Measurements from ENCODE around the gene PLPP3. TPM values are rescaled to one million over a fixed set of nuclear protein-coding genes. Genes with fewer than 3 reads are reported as not detected.

PLPP3 gene
- total and polyA plus RNA-seq, 9 of the 15 experiments (the other 6 are each of a cell fraction or from before 2014, with no cell fraction given), result 0.07 to 0.54 (median 0.20) TPM

DNA sequence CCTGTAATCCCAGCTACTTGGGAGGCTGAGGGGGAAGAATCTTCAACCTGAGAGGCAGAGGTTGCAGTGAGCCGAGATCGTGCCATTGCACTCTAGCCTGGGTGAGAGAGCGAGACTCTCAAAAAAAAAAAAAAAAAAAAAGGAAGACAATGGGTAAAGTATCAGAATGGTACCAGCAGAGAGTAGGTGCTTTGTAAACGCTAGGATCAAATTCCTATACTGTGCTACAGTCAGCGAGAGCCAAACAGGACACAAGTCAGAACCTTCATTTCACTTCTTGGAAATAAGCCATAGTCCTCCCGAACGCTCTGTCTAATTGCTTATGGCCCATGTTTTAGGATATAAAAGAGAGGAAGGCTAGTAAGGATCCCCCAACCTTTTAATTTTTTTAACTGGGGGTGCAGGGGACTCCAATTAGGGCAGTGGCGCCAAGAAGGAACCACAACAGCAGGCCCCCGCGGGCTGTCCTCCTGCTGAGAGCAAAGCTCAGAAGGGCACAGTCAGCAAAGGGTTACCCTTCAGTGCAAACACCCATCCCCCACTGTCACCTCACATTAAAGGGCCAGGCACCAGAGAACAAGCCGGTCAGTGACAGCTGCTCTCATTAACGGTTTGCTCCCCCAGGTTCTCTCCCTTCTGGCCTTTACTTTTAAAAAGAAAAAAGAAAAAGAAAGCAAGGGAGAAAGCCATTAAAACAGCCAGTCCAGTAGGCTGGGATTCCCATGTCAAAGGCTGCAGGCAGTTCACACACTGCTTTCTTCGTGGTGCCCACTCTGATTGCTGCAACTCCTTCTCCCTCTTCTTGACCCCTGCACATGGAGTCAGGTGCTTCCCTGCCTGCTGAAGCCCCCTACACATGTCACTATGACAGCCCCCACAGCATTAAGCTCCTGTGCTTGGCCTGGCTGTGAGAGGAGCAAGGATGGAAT lies 69.4 kb downstream of the PLPP3 start (continued):
- TF ChIP-seq, protein P1, sequence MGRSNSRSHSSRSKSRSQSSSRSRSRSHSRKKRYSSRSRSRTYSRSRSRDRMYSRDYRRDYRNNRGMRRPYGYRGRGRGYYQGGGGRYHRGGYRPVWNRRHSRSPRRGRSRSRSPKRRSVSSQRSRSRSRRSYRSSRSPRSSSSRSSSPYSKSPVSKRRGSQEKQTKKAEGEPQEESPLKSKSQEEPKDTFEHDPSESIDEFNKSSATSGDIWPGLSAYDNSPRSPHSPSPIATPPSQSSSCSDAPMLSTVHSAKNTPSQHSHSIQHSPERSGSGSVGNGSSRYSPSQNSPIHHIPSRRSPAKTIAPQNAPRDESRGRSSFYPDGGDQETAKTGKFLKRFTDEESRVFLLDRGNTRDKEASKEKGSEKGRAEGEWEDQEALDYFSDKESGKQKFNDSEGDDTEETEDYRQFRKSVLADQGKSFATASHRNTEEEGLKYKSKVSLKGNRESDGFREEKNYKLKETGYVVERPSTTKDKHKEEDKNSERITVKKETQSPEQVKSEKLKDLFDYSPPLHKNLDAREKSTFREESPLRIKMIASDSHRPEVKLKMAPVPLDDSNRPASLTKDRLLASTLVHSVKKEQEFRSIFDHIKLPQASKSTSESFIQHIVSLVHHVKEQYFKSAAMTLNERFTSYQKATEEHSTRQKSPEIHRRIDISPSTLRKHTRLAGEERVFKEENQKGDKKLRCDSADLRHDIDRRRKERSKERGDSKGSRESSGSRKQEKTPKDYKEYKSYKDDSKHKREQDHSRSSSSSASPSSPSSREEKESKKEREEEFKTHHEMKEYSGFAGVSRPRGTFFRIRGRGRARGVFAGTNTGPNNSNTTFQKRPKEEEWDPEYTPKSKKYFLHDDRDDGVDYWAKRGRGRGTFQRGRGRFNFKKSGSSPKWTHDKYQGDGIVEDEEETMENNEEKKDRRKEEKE (IDR thresholded peaks at IDR 0.05; ENCODE audit: borderline replicate concordance in 1 of 2, control insufficient read depth in 1 of 2, low read depth in 2 of 2, low read length in 1 of 2), result no peak
- no peak for TF ChIP-seq BHLHE40 (IDR thresholded peaks at IDR 0.05; ENCODE audit: low read length)

DNA sequence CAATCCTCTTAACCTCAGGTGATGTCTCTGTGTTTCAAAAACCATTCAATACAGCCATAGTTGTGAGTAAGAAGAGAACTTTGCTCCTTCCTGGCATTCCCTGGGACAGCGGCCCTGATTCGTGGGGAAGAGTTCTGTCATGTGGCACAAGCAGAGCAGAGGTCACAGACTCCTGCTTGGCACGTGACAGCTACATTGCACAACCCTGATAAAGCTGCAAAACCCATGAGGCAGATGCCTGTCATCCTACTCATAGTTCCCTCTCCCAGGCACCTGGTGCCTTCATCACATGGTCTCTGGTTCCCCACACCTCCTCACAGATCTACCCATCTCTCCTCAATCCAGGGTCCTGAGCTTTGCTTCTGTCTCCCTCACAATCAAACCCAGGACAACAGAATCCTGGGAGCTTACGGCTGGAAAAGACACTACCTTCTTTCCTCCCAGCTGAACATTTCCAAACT lies 70.8 kb downstream of the PLPP3 start:
- DNase-seq (ENCODE audit: extremely low read depth in 1 of 4, low spot score in 3 of 4), result no peak
- no peak overlapping the region for H2AFZ ChIP-seq (ENCODE audit: low read depth, low read length)
- ChIA-PET CTCF (ENCODE audit: low intra/inter-chr PET ratio) (no interaction called here), POLR2A (no interaction called here)
- H3K9ac ChIP-seq (ENCODE audit: insufficient read depth in 1 of 2, low read depth in 2 of 2, low read length in 2 of 2), result peak overlapping the region in 1 of 2 experiments; percentile 24; a peak in 1 of 4 replicates
- no peaks in the 10 kb centered on the region for H4K20me1 ChIP-seq (replicated peaks; ENCODE audit: control insufficient read depth, insufficient read depth, low read length)
- no peaks in the 10 kb centered on the region for H3K79me2 ChIP-seq (ENCODE audit: control insufficient read depth, insufficient read depth, low read length)
- WGBS (ENCODE audit: insufficient coverage, low coverage, missing lambda C conversion rate), result 64% methylated on average over 4 of the region's 4 CpGs
- no peak overlapping the region for H3K4me2 ChIP-seq (ENCODE audit: insufficient read depth, low read length)
- BruUV-seq (replicated peaks), result no TSS peak
- H3K4me3 ChIP-seq, result no peak overlapping the region
- ATAC-seq, result no peak
- no peak overlapping the region for H3K27ac ChIP-seq (ENCODE audit: extremely low read depth, low read depth, low read length)
- FAIRE-seq, result no peak
- peaks cover 12 to 37% of the 10 kb centered on the region in 2 experiments for H3K4me1 ChIP-seq (replicated peaks in 1 of 2; ENCODE audit: control insufficient read depth in 2 of 2, insufficient read depth in 2 of 2, low read length in 2 of 2)
- intact Hi-C loops (cut with micrococcal nuclease), result no loop called here
- H3K27me3 ChIP-seq (ENCODE audit: control insufficient read depth in 2 of 2, insufficient read depth in 2 of 2, low read length in 2 of 2), result no peaks in the 10 kb centered on the region
- H3K9me3 ChIP-seq (replicated peaks; ENCODE audit: control insufficient read depth, insufficient read depth, low read depth, low read length), result no peaks in the 10 kb centered on the region
- in situ Hi-C loops (cut with MboI), result no loop called here
- H3K36me3 ChIP-seq (ENCODE audit: control insufficient read depth, insufficient read depth, low read length), result no peaks in the 10 kb centered on the region
- no peaks in the 10 kb centered on the region for H3K9me1 ChIP-seq (ENCODE audit: control insufficient read depth, insufficient read depth, low read length)
- TF ChIP-seq, protein P2, sequence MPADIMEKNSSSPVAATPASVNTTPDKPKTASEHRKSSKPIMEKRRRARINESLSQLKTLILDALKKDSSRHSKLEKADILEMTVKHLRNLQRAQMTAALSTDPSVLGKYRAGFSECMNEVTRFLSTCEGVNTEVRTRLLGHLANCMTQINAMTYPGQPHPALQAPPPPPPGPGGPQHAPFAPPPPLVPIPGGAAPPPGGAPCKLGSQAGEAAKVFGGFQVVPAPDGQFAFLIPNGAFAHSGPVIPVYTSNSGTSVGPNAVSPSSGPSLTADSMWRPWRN (IDR thresholded peaks at IDR 0.05; ENCODE audit: low read depth), result no peak
- TF ChIP-seq STAT5B (CRISPR knock-in tag; IDR thresholded peaks at IDR 0.05), result no peak
- TF ChIP-seq, protein P3, sequence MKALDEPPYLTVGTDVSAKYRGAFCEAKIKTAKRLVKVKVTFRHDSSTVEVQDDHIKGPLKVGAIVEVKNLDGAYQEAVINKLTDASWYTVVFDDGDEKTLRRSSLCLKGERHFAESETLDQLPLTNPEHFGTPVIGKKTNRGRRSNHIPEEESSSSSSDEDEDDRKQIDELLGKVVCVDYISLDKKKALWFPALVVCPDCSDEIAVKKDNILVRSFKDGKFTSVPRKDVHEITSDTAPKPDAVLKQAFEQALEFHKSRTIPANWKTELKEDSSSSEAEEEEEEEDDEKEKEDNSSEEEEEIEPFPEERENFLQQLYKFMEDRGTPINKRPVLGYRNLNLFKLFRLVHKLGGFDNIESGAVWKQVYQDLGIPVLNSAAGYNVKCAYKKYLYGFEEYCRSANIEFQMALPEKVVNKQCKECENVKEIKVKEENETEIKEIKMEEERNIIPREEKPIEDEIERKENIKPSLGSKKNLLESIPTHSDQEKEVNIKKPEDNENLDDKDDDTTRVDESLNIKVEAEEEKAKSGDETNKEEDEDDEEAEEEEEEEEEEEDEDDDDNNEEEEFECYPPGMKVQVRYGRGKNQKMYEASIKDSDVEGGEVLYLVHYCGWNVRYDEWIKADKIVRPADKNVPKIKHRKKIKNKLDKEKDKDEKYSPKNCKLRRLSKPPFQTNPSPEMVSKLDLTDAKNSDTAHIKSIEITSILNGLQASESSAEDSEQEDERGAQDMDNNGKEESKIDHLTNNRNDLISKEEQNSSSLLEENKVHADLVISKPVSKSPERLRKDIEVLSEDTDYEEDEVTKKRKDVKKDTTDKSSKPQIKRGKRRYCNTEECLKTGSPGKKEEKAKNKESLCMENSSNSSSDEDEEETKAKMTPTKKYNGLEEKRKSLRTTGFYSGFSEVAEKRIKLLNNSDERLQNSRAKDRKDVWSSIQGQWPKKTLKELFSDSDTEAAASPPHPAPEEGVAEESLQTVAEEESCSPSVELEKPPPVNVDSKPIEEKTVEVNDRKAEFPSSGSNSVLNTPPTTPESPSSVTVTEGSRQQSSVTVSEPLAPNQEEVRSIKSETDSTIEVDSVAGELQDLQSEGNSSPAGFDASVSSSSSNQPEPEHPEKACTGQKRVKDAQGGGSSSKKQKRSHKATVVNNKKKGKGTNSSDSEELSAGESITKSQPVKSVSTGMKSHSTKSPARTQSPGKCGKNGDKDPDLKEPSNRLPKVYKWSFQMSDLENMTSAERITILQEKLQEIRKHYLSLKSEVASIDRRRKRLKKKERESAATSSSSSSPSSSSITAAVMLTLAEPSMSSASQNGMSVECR (CRISPR knock-in tag; IDR thresholded peaks at IDR 0.05), result no peak
- TF ChIP-seq, protein P4, sequence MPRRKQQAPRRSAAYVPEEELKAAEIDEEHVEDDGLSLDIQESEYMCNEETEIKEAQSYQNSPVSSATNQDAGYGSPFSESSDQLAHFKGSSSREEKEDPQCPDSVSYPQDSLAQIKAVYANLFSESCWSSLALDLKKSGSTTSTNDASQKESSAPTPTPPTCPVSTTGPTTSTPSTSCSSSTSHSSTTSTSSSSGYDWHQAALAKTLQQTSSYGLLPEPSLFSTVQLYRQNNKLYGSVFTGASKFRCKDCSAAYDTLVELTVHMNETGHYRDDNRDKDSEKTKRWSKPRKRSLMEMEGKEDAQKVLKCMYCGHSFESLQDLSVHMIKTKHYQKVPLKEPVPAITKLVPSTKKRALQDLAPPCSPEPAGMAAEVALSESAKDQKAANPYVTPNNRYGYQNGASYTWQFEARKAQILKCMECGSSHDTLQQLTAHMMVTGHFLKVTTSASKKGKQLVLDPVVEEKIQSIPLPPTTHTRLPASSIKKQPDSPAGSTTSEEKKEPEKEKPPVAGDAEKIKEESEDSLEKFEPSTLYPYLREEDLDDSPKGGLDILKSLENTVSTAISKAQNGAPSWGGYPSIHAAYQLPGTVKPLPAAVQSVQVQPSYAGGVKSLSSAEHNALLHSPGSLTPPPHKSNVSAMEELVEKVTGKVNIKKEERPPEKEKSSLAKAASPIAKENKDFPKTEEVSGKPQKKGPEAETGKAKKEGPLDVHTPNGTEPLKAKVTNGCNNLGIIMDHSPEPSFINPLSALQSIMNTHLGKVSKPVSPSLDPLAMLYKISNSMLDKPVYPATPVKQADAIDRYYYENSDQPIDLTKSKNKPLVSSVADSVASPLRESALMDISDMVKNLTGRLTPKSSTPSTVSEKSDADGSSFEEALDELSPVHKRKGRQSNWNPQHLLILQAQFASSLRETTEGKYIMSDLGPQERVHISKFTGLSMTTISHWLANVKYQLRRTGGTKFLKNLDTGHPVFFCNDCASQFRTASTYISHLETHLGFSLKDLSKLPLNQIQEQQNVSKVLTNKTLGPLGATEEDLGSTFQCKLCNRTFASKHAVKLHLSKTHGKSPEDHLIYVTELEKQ (CRISPR knock-in tag; IDR thresholded peaks at IDR 0.05), result no peak
